HG03378 (cell line): Measurements from ENCODE around the gene SMARCB1.
A peak's percentile ranks its signal among the peaks of the same experiment; 100 is the strongest.
"Not testable (repeated sequence)": the region's sequence is repeated elsewhere in the genome, so short reads cannot be mapped to it uniquely, and the experiment has no call there.

ENCODE experiments used
- ATAC-seq: cut with Tn5 transposase; IDR thresholded peaks from one replicate; pipeline ENCODE4 v1.9.1; 2021; ENCODE audit warnings: mild to moderate bottlenecking, moderate library complexity; ENCODE audit not compliant: unreplicated experiment

Gene SMARCB1

DNA sequence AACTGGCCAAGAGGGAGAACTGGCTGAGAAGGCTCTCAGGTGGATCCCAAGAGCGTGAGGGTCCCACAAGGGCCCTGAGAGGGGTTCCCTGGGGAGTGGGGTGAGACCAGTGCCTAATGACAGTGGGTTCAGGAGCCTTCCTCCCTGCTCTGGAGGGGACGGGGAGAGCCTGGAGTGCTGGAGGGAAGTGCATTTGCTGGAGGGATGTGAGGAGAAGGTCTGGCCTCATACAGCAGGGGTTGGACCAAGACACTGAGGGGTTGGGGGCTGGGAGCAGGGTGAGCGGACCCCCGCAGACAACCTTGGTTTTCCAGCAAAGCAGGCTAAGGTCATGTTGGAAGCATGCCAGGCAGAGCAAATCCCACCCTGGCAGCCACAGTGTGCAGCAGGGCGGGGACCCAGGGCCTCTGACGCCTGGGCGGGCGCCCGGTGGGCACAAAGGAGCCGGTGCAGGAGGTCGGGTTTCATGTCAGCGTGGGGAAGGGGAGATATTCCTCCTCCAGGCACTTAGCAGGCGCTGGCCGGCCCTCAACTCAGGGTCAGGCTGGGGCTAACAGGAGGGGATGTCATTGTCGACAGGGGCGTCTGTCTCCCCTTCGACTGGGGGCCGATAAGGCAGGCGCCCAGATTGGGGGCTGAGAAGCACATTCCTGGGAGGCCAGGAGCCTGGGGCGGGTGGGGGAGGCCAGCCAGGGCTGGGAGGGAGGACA, 55.1 kb downstream of the SMARCB1 start:
- ATAC-seq, result no peak

DNA sequence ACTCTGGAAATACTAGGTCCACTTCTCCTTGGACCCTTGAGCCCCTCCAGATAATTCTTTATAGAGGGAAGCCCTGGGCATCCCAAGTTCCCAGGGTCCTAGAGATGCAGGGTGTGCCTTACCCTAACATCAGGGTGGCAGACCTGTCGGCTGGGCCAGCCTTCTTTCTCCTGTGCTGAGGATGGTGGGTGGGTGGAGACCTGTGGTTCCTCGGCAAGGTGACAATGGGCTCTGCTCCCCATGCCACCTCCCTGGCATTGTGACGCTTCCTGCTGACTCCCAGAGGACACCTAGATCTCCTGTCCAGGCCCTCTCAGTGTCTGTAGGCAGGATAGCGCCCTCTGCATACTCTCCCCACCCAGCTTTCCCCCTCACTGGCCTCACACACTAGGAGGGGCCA, 55.8 kb downstream of the SMARCB1 start:
- no peak for ATAC-seq

GRCh38 chr22:23844739-23845202, 58.0 kb downstream of the SMARCB1 start:
- ATAC-seq, result no peak

DNA sequence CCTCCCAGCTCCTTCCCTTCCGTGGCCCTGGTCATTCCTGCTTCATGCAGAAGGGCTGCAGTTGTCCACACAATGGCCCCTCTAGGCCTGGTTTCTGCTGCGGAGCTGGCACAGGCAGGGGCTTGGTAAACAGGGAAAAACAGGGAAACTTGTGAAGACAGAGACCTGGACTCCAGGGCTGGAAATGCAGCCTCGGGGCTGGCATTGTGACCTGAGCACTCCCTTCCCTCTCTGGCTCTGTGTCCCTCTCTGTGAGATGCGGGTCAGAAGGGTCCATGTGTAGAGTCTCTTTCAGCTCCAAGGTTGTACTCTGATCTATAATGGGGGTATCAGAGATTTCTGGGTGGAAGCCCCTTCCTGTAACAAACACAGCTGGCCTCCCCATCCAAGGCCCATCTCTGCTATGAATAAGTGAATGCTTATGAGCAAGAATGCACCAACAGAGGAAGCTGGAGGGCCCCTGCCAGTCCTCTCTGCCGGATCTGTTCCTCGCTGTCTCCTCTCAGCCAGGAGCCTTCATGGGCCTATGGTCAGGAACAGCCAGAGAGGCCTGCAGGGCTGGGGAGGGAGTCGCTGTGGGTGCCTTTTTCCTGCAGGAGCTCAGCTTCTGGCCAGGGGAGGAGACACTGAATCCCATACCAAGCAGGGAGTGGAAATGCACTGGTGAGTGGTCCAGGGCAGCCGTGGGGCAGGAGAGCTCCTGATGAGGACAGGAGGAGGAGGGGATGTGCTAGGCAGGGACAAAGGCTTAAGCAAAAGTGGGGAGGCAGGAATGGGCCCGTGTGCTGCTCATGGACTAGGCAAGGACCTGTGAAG, 58.7 kb downstream of the SMARCB1 start:
- ATAC-seq, result no peak

GRCh38 chr22:23846081-23846469, 59.3 kb downstream of the SMARCB1 start:
- ATAC-seq, result no peak

DNA sequence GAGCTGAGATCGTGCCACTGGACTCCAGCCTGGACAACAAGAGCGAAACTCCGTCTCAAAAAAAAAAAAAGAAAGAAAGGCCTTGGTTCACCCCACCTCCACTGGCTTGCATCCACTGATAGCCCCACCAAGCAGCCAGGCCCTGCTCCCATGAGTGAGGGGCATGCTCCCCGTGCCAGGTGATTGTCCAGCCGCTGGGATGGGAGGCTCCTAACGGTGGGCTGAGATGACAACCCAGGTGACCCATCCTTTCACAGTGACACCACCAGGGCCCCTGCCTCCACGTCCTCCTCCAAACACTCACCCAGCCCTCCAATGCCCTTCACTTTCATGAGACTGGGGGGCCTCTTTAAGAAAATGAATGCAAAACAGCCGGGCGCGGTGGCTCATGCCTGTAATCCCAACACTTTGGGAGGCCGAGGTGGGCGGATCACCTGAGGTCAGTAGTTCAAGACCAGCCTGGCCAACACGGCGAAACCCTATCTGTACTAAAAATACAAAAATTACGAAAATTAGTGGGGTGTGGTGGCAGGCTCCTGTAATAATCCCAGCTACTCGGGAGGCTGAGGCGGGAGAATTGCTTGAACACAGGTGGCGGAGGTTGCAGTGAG, 60.6 kb downstream of the SMARCB1 start:
- no peak for ATAC-seq

DNA sequence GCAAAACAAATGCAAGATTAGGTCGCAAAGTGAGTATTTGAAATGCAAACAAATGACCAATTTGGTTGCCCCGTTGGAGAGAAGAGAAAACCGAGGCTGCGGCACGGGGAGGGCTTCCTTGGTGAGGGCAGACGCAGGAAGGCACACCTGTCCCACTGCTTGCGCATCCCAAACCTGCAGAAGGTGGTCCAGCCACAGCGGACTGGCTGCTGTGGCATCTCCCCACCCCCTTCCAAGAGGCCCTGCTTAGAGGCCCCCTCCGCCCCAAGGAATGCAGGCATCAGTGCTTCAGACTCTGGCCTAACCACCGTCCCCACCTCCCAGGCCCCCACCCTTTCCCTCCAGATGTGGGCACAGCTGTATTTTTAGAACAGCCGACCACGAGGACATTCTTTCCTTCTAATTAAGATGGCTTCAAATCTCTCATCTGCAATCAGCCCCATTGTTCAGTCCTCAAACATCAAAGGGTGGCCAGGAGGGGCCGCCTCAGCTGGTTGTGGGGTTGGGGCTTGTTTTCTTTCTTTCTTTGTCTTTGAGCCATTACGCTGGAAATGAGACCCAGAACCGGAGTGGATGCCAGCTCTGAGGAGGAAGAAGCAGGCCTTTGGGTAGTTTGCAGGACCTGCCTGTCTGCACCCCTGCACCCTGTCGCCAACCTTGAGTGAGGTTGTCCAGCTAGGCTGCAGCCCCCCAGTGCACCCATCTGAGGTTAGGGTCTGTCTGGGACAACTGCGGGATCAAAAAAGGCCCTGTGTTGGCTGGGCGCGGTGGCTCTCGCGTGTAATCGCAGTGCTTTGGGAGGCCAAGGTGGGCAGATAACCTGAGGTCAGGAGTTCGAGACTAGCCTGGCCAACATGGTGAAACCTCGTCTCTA, 61.5 kb downstream of the SMARCB1 start:
- ATAC-seq, result no peak

DNA sequence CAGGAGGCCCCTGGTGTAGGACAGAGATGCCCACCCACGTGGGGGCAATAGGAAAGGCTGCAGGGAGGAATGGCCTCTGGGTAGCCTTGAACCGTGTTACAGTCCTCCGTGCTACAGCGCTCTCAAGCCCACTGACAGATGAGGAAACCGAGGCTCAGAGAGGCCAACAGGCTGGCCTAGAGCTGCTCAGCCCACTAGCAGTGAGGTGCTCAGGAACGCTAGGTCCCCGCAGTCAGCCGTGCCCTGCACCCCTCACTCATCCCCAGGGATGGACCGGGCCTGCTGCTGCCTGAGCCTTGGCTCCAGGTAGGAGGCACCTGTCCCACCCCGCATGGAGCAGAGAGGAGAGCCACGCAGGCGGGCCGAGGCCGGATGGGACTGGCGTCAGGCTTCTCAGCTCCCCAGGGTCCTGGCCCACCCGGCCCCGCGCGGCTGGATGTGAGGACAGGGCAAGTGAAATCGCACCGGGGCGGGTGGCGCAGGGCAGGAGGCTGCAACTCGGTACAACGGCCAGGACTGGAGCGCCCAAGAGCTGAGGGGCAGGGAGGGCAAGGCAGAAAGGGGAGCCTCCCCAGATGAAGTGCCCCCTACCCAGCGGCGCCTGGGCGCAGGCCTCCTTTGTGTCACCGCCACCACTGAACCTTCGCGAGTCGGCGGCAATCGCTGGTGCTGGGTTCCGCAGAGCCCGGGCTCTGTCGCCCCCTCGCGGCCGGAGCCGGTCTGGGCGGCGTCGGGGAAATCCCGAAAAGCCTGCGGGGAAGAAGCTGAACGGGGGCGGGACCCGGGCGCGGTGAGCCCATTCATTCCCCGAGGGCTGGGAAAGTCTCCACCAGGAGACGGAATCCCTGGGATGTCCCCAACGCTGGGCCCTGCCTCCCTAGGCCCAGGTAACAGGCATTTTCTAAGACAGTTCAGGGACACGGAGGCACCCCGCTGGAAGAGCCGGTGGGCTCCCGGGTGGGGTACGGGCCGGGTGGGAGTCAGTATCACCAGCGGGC, 62.5 kb downstream of the SMARCB1 start:
- ATAC-seq, result no peak

DNA sequence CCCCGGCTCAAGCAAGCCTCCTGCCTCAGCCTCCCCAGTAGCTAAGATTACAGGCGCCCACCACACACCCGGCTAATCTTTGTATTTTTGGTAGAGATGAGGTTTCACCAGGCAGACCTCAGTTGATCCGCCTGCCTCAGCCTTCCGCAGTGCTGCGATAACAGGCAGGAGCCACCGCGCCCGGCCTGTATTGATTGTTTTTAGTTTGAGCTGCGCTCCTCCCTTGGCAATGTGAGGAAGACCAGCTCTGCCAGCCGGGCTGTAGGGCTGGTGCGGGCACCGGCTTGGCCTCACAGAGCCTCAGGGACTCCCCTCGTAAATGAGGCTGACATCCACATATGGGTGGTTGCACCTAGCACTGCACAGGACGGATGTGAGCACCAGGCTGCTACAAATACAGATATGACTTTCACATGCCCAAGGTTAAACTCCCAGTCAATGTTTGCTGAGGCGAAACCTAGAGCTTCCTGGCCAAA, 63.4 kb downstream of the SMARCB1 start:
- peak; percentile 57 for ATAC-seq

- peak; percentile 32 for ATAC-seq
Measured at GRCh38 chr22:23856721-23857605, 70.2 kb downstream of the SMARCB1 start.

DNA sequence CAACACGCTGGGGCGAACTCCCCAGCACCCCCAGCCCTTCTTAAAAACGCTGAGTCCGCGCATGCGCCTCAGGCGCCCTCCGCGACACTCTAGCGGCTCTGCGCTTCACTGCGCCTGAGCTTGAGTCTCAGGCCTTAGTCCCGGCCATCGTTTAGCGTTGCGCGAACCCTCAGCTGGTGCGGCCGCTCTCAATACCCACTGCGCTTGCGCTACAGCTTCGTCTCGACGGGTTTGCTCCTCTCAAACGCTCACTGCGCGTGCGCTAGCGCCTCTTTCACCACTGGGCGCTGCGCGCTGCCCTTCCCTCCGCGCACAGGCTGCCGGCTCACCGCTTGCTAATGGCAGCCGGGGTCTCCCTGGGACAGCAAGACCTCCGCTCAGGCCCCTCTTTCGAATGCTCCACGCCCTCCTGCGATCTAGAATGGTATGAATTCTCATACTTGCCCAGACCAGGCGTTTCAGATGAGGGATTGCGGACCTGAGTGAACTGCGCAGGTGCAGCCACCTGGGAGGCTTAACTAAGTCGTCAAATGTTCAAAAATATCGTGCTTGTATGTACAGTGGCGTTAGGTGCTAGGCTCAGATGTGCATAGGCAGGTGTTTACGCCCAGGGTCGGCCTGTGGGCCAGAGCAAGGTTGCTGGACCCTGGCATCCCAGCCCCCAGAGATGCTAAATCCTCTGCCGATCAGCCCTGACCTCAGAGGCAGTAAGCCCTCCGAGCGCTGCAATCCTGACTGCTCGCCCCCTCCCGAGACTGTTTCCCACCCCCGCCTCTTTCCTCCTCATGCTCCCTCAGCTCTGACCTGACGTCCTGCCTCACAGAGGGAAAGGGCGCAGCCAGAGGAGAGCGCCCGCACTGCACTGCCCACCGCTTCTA, 71.1 kb downstream of the SMARCB1 start, which contains the start of gene SLC2A11:
TSS of gene SLC2A11 (plus strand) at position 270 of the 878 bp plus-strand sequence. CDS start at position 395, 125 bp downstream.
- peak; percentile 85 for ATAC-seq

- no peak for ATAC-seq
Measured at GRCh38 chr22:23858484-23858815, 71.7 kb downstream of the SMARCB1 start.

GRCh38 chr22:23859201-23859600, 72.4 kb downstream of the SMARCB1 start:
- ATAC-seq, result no peak

DNA sequence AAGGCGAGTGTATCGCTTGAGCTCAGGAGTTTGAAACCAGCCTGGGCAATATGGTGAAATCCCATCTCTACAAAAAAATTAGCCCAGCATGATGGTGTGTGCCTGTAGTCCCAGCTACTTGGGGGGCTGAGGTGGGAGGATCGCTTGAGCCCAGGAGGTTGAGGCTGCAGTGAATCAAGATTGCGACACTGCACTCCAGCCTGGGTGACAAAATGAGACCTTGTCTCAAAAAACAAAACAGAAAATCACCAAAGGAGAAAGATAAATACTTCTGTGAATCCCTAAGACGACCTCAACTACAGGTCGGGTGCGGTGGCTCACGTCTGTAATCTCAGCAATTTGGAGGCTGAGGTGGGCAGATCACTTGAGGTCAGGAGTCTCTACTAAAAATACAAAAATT, 73.4 kb downstream of the SMARCB1 start:
- ATAC-seq, result not testable (repeated sequence)

DNA sequence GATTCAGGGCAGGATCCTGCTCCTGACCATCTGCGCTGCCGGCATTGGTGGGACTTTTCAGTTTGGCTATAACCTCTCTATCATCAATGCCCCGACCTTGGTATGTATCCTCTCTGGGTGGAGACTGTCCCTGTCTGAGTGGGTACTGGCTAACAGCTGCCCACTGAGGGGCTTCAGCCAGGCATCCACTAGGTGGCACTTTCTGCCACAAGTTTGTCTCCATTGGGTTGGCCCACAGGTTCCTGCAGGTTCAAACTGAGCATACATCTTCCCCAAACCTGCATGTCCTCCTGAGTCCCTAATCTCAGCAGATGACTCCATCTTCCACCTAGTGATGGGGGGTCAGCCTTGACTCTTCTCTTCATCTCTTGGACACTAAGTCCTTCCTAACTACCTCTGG, 75.3 kb downstream of the SMARCB1 start:
- ATAC-seq, result no peak

DNA sequence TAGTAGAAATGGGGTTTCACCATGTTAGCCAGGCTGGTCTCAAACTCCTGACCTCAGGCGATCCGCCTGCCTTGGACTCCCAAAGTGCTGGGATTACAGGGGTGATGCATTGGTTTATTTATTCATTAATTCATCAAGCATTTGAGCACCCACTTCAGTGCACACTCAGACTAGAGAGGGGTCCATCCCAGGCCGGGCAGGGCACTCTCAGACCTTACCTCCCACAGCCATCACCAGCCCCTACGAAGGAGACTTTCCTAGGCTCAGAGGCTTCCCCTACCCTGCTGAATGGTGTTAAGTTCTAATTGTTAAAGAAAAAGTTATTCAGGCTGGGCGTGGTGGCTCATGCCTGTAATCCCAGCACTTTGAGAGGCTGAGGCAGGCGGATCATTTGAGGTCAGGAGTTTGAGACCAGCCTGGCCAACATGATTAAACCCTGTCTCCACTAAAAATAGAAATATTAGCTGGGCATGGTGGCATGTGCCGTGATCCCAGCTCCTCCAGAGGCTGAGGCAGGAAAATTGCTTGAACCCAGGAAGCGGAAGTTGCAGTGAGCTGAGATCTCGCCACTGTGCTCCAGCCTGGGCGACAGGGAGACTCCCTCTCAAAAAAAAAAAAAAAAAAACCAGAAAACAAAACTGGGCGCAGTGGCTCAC, 77.9 kb downstream of the SMARCB1 start:
- not testable (repeated sequence) for ATAC-seq

DNA sequence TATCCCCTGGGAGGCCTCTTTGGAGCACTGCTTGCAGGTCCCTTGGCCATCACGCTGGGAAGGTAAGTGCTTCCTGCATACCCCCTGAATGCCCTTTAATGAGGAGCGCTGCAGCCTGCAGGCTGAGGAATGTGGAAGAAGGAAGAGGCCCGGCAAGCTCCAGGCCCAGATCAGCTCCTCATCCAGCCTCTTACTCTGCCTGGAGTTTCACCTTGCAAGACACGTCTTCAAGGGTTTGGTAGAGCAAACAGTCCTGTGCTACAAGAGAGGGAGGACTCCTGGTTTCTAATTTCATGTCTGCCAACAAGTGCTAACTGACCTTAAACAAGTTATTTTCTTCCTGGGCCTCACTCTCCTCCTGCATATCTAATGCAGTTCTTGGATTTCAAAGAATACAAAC, 81.8 kb downstream of the SMARCB1 start:
- no peak for ATAC-seq
